MG63 (cell line): ENCODE data around the gene GPR107. TPM values are rescaled to one million over a fixed set of nuclear protein-coding genes. Genes with fewer than 3 reads are reported as not detected.

Experiments
- DNase-seq: peaks from one replicate; pipeline ENCODE4 v3.0.0-alpha.2; 2020
- H3K27me3 ChIP-seq: fragments of 250-450 bp; sonication (Bioruptor Pico); 2 replicates; pipeline ENCODE4 v1.5.1; 2020; ENCODE audit warnings: mild to moderate bottlenecking, moderate library complexity
- H3K36me3 ChIP-seq: fragments of 250-450 bp; sonication (Bioruptor Pico); 2 replicates; pipeline ENCODE4 v1.5.1; 2020; ENCODE audit warnings: mild to moderate bottlenecking, moderate library complexity
- H3K4me3 ChIP-seq: fragments of 250-450 bp; sonication (Bioruptor Pico); 2 replicates; pipeline ENCODE4 v1.5.1; 2020; ENCODE audit warnings: mild to moderate bottlenecking, moderate library complexity
- H3K9me3 ChIP-seq: fragments of 250-450 bp; sonication (Bioruptor Pico); 2 replicates; pipeline ENCODE4 v1.5.1; 2020; ENCODE audit warnings: mild to moderate bottlenecking, moderate library complexity
- total RNA-seq: library from RNA; depleted of rRNA; stranded (reverse); fragments of >200 nt; shearing (Covaris generic); gene quantifications from 2 replicates; pipeline ENCODE4 v1.2.3, GENCODE V29; 2014; ENCODE audit warnings: low replicate concordance

GPR107 gene
- total RNA-seq, 1 experiment from 2014 or later = 10.9 TPM

GRCh38 chr9:130172858-130173665 is 119.4 kb downstream of the GPR107 start:
- H3K4me3 ChIP-seq = peak overlapping the region; percentile 63
- H3K27me3 ChIP-seq = no peaks in the 10 kb centered on the region
- DNase-seq = peak; percentile 60
- H3K36me3 ChIP-seq = no peaks in the 10 kb centered on the region; the same call in none of the 2 replicates
- no peaks in the 10 kb centered on the region for H3K9me3 ChIP-seq

GRCh38 chr9:130173666-130173983 is 119.9 kb downstream of the GPR107 start:
- DNase-seq = no peak
- H3K9me3 ChIP-seq = no peaks in the 10 kb centered on the region
- H3K36me3 ChIP-seq = no peaks in the 10 kb centered on the region; the same call in none of the 2 replicates
- peak overlapping the region; percentile 63 for H3K4me3 ChIP-seq
- H3K27me3 ChIP-seq = no peaks in the 10 kb centered on the region

GRCh38 chr9:130174025-130174424 is 120.3 kb downstream of the GPR107 start:
- Histone ChIP-seq H3K36me3 (no peaks in the 10 kb centered on the region; the same call in none of the 2 replicates), H3K4me3 (peak overlapping the region; percentile 63), H3K27me3 (no peaks in the 10 kb centered on the region), H3K9me3 (no peaks in the 10 kb centered on the region)
- no peak for DNase-seq

GRCh38 chr9:130174920-130175321 is 121.2 kb downstream of the GPR107 start:
- H3K4me3 ChIP-seq = no peak overlapping the region
- H3K9me3 ChIP-seq = no peaks in the 10 kb centered on the region
- no peaks in the 10 kb centered on the region for H3K27me3 ChIP-seq
- no peaks in the 10 kb centered on the region; the same call in none of the 2 replicates for H3K36me3 ChIP-seq
- DNase-seq = no peak

GRCh38 chr9:130175355-130175754 is 121.6 kb downstream of the GPR107 start:
- DNase-seq = no peak
- H3K9me3 ChIP-seq = no peaks in the 10 kb centered on the region
- no peaks in the 10 kb centered on the region; the same call in none of the 2 replicates for H3K36me3 ChIP-seq
- no peak overlapping the region for H3K4me3 ChIP-seq
- H3K27me3 ChIP-seq = no peaks in the 10 kb centered on the region

- Histone ChIP-seq H3K36me3 (peaks cover 2% of the 10 kb centered on the region), H3K9me3 (no peaks in the 10 kb centered on the region), H3K27me3 (no peaks in the 10 kb centered on the region), H3K4me3 (no peak overlapping the region)
- no peak for DNase-seq
Observed at GRCh38 chr9:130176760-130177159, 123.1 kb downstream of the GPR107 start.

- Histone ChIP-seq H3K27me3 (no peaks in the 10 kb centered on the region), H3K36me3 (peaks cover 2% of the 10 kb centered on the region), H3K9me3 (no peaks in the 10 kb centered on the region), H3K4me3 (no peak overlapping the region)
- DNase-seq = no peak
Observed at GRCh38 chr9:130177898-130178805, 124.4 kb downstream of the GPR107 start.

- Histone ChIP-seq H3K36me3 (peaks cover 2% of the 10 kb centered on the region; the same call in 1 of the 2 replicates), H3K4me3 (no peak overlapping the region), H3K9me3 (no peaks in the 10 kb centered on the region), H3K27me3 (no peaks in the 10 kb centered on the region)
- DNase-seq = no peak
Observed at GRCh38 chr9:130179331-130179907, 125.7 kb downstream of the GPR107 start.

- Histone ChIP-seq H3K4me3 (no peak overlapping the region), H3K36me3 (peaks cover 2% of the 10 kb centered on the region; the same call in 1 of the 2 replicates), H3K9me3 (no peaks in the 10 kb centered on the region), H3K27me3 (no peaks in the 10 kb centered on the region)
- DNase-seq = no peak
Observed at GRCh38 chr9:130180516-130180915, 126.8 kb downstream of the GPR107 start.

- Histone ChIP-seq H3K9me3 (no peaks in the 10 kb centered on the region), H3K4me3 (no peak overlapping the region), H3K27me3 (no peaks in the 10 kb centered on the region), H3K36me3 (peaks cover 2% of the 10 kb centered on the region; the same call in 1 of the 2 replicates)
- DNase-seq = no peak
Observed at GRCh38 chr9:130181678-130182380, 128.1 kb downstream of the GPR107 start.

- no peak for DNase-seq
- Histone ChIP-seq H3K27me3 (no peaks in the 10 kb centered on the region), H3K9me3 (no peaks in the 10 kb centered on the region), H3K36me3 (peaks cover 2% of the 10 kb centered on the region; the same call in 1 of the 2 replicates), H3K4me3 (no peak overlapping the region)
Observed at GRCh38 chr9:130182381-130182909, 128.7 kb downstream of the GPR107 start.

GRCh38 chr9:130183133-130183762 is 129.5 kb downstream of the GPR107 start:
- peaks cover 2% of the 10 kb centered on the region; the same call in 1 of the 2 replicates for H3K36me3 ChIP-seq
- no peaks in the 10 kb centered on the region for H3K9me3 ChIP-seq
- no peak overlapping the region for H3K4me3 ChIP-seq
- no peaks in the 10 kb centered on the region for H3K27me3 ChIP-seq
- DNase-seq = peak; percentile 83

GRCh38 chr9:130185017-130185416 is 131.3 kb downstream of the GPR107 start:
- H3K4me3 ChIP-seq = no peak overlapping the region
- peaks cover 2% of the 10 kb centered on the region; the same call in 1 of the 2 replicates for H3K36me3 ChIP-seq
- no peaks in the 10 kb centered on the region for H3K9me3 ChIP-seq
- H3K27me3 ChIP-seq = no peaks in the 10 kb centered on the region
- DNase-seq = no peak

GRCh38 chr9:130185490-130186031 is 131.9 kb downstream of the GPR107 start:
- no peak overlapping the region for H3K4me3 ChIP-seq
- no peaks in the 10 kb centered on the region for H3K9me3 ChIP-seq
- no peaks in the 10 kb centered on the region for H3K27me3 ChIP-seq
- no peak for DNase-seq
- H3K36me3 ChIP-seq = peaks cover under 1% of the 10 kb centered on the region; the same call in 1 of the 2 replicates

GRCh38 chr9:130186051-130186450 is 132.3 kb downstream of the GPR107 start:
- Histone ChIP-seq H3K27me3 (no peaks in the 10 kb centered on the region), H3K4me3 (no peak overlapping the region), H3K36me3 (no peaks in the 10 kb centered on the region; the same call in 1 of the 2 replicates), H3K9me3 (no peaks in the 10 kb centered on the region)
- no peak for DNase-seq
